GM18498 (cell line): ENCODE results near the gene CLEC16A.

Experiments used
- ATAC-seq: cut with Tn5 transposase; IDR thresholded peaks from one replicate; pipeline ENCODE4 v1.9.1; 2021; ENCODE audit warnings: mild to moderate bottlenecking, moderate library complexity; ENCODE audit not compliant: unreplicated experiment

CLEC16A gene

GRCh38 chr16:11108466-11108805 is 164.1 kb downstream of the CLEC16A start:
- ATAC-seq, result no peak

DNA sequence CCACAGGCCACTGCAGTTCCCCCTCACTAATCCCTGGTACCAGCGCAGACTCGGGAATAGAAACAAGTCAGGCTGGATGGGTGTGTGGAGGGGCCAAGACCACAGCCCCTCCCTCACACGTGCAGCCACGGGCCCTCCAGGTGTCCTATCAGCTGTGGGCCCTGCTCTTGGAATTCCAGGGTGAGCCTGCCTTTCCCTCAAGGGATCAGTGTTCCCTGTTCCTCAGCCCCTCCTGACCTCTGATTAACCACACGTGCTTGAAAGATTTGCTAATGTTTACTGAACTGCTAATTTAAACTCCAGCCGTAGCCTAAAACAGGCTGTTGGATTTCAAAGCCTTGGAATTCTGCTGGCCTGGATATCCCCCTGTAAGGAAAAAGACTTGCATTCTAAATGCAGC is 165.2 kb downstream of the CLEC16A start:
- no peak for ATAC-seq

DNA sequence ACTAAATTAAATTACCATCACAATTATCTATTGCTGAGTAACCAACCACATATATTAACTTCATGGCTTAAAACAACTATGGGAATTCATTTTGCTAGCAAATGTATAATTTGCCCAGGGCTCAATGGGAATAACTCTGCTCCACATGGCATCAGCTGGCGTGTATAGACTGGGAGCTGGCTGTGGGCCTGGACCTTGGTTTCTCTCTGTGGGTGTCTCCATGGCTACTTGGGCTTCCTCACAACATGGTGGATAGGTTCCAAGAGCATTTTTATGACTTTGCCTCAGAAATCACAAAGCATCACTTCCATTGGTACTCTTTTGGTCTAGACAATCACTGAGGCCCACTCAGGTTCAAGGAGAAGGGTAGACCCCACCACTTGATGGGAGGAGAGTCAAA is 166.8 kb downstream of the CLEC16A start:
- ATAC-seq, result no peak

GRCh38 chr16:11111856-11112634 is 167.7 kb downstream of the CLEC16A start:
- ATAC-seq, result no peak

DNA sequence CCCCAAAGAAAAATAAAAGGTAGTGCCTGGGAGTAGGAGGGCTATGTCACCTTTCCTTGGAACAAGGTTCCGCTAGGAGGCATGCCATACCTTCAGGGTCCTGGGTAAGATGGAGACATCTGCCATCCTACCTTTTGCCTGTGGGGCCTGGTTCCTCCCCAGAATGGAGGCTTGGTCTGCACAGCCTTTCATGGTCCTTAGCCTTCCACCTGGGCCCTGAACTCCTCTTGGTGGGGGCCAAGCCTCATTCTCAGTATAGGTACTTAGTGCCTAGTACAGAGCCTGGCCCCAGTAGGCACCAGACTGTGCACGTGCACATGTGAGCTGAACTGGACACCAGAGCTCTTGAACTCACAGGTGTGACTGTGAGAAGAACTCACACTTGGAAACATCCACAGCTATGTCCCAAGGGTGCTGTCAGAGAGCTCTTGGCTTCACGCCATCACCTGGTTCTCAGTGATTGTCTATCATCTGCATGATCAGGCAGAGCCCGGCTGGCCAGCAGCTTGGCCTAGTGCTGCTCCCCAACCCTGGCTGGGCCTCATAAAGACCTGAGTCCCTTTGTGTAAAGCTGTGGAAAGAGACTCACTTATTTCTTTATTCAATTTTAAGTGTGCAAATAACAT is 168.5 kb downstream of the CLEC16A start:
- no peak for ATAC-seq

DNA sequence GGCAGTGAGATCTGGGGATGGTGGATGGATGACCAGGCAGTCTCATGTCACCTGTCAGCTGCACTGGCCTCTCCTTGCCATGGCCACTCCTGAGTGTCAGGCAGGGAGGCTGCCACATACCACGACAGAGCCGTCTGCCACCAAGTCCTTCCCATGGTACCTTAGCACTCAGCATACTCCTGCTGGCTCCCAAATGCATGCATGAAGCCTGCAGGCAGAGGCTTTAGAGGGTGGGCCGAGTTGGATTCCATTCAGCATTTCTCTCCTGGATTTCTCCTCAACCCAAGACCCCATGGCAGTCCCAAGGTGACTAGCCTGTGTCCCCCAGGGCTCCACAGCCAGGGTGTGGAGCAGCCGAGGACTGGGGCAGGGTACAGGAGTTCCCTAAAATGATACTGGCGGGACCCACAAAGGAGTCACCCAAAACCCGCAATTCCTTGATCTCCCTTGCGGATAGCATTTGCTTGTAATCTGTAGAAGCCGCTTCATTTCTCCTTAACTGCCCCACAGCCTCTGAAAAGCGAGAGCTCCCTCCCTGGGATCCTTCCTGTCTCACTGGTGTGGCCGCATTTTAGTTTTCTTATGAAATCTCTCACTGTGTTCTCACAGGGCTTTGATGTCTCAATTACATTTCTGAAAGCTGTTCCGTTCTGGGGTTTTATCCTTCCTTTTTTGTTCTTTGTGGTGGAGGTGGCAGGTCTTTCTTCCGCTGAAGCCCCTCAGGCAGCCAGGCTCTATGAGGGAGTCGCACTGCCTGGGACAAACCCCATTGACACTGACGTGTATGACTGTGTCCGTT is 170.2 kb downstream of the CLEC16A start:
- ATAC-seq, result no peak

GRCh38 chr16:11117576-11118211 is 173.3 kb downstream of the CLEC16A start:
- ATAC-seq, result no peak

GRCh38 chr16:11118479-11118878 is 174.1 kb downstream of the CLEC16A start:
- no peak for ATAC-seq

- no peak for ATAC-seq
Observed at GRCh38 chr16:11121083-11121608, 176.8 kb downstream of the CLEC16A start.

DNA sequence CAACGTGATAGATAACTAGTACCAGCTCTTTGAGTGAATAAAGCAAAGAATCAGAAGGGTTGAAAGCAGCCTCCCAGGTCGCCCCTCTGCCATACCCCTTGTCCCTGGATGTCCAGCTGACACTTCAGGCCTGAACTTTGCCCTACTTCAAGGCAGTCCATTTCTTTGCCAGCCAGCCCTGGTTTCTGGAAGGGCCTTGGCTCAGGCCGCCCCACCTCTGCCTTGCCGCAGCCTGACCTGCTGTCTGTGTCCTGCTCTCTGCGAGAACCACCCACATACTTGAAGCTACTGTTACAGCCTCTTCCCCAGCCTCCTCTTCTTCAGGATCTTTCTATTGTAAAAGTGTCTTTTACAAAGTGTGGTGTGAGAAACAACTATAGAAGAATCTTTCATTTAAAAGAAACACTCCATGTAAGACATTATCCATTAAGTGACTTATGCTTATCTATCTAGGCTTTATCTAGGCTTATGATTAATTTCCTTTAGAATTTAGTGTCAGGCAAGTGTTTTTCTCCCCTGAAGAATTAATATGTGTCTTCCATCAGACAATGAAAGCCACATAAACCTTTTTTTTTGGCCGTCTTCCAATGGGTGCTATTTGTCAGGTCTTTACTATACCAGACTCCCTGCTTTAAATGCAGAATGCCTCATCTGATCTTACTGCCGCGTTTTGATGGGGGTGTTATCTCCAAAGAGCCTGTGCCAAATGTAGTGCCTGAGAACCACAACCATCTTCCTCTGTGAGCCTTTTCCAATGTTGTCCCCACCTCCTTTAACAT is 177.7 kb downstream of the CLEC16A start:
- no peak for ATAC-seq

GRCh38 chr16:11123666-11124065 is 179.3 kb downstream of the CLEC16A start:
- ATAC-seq, result no peak

GRCh38 chr16:11125936-11126335 is 181.6 kb downstream of the CLEC16A start:
- no peak for ATAC-seq

- ATAC-seq, result no peak
Observed at GRCh38 chr16:11126399-11127054, 182.2 kb downstream of the CLEC16A start.

GRCh38 chr16:11127610-11128195 is 183.3 kb downstream of the CLEC16A start:
- no peak for ATAC-seq

DNA sequence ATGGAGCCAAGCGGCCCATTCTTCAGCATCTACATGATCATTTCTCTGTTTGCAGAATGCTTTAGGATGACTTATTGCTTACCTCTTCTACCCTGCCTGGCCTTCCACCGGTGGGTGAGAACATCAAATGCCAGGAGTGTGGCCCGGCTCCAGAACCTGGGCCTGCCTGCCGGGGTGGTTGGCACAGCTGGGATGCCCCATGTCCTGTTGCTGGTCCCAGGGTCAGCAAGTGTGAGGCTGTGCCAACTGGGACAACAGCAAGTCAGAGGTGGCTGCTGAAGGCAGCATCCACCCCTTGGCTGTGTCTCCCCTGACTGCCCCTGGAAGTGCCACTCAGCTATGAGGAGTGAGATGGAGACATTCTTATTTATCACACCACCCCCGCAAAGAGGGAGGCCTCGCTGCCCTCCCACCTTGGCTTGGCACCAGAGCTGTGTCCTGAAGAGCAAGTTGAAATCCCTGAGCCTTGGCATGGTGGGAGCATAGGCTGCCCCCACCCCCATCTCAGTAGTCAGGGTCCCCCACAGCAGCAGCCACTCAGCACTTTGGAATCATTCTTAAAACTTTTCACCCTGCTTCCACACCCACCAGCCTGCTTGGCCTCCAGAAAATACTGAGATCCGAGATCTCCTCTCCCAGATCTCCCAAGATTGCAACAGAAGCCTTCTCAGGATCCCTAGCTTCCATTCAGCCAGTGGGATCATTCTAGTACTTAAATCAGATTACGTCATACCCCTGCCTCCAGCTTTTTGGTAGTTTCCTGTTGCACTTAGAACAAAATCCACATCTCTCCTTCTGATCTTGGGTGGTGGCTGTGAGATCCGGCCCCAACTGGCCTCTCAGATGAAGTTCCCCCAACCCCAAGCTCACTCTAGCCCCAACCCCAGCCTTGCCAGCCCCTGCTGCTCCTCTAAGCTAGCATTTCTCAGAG is 184.1 kb downstream of the CLEC16A start:
- ATAC-seq, result no peak

DNA sequence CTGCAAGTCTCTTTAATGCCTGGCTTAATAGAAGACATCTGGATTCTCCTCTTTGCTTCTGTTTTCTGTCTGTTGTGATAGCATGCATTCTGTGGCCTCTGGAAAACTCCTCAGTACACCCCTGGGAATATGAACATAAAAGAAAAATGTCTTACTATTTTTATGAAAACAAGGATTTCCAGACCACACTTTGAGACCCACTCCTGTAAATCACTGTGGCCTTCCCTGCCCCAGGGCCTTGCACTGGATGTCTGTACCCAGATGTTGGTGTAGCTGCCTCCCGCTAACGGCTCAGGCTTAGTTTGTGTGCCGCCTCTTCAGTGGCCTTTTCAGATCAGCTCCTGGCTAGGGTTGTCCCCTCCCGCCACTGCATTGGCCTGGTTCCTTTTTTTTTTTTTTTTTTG is 185.0 kb downstream of the CLEC16A start:
- no peak for ATAC-seq

- no peak for ATAC-seq
Observed at GRCh38 chr16:11130978-11131665, 186.8 kb downstream of the CLEC16A start.

GRCh38 chr16:11131706-11132105 is 187.3 kb downstream of the CLEC16A start:
- no peak for ATAC-seq
